ENCODE data around the gene MICAL3. TPM values are rescaled to one million over a fixed set of nuclear protein-coding genes. Genes with fewer than 3 reads are reported as not detected.

MICAL3 gene
- polyA plus RNA-seq, 1 donor from 2014 or later = 28.1 TPM

DNA sequence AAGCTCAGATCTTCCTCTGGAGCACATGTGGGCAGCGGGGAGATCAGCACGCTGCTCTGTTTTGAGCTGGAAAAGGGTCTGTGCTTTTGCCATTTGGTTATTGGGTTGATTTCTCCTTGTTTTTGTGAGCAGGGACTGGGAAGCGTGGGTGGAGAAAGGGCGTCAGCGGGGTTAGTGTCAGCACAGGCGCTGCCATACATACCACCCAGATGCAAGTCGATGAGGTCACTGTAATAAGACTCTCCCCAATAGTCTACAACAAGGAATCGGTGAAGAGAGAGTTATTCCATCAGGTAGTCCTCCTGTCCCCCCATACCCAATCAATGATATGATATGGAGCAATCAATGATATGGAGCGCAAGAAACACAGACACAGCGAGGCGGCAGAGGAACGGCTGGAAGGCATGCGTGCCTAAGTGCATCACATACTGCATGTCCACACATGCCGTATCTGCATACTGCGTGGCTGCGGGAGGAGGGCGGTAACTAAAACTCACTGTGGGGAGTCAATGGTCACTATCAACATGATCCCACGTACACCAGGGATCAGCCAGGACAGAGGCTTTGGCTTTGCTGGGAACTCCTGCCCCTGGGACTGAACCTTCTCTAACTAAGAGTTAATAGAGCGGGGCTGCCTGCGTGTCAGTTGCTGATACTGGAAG is 220.6 kb downstream of the MICAL3 start:
- H3K9ac ChIP-seq (ENCODE audit: low read length) = no peak overlapping the region
- TF ChIP-seq TAF1 (IDR thresholded peaks at IDR 0.05; ENCODE audit: low read depth) (no peak), MXI1 (conservative IDR thresholded peaks at IDR 0.05; ENCODE audit: poor library complexity, severe bottlenecking) (no peak), SMC3 (conservative IDR thresholded peaks at IDR 0.05; ENCODE audit: poor library complexity) (no peak), REST (IDR thresholded peaks at IDR 0.05; ENCODE audit: borderline replicate concordance) (no peak), EP300 (conservative IDR thresholded peaks at IDR 0.05; ENCODE audit: poor library complexity, severe bottlenecking) (no peak), RAD21 (conservative IDR thresholded peaks at IDR 0.05) (no peak), EZH2 (IDR thresholded peaks at IDR 0.05; ENCODE audit: borderline replicate concordance, insufficient read depth, low read length, poor library complexity, severe bottlenecking) (no peak), POLR2AphosphoS5 (IDR thresholded peaks at IDR 0.05) (no peak)
- TF ChIP-seq, protein P1, sequence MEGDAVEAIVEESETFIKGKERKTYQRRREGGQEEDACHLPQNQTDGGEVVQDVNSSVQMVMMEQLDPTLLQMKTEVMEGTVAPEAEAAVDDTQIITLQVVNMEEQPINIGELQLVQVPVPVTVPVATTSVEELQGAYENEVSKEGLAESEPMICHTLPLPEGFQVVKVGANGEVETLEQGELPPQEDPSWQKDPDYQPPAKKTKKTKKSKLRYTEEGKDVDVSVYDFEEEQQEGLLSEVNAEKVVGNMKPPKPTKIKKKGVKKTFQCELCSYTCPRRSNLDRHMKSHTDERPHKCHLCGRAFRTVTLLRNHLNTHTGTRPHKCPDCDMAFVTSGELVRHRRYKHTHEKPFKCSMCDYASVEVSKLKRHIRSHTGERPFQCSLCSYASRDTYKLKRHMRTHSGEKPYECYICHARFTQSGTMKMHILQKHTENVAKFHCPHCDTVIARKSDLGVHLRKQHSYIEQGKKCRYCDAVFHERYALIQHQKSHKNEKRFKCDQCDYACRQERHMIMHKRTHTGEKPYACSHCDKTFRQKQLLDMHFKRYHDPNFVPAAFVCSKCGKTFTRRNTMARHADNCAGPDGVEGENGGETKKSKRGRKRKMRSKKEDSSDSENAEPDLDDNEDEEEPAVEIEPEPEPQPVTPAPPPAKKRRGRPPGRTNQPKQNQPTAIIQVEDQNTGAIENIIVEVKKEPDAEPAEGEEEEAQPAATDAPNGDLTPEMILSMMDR (IDR thresholded peaks at IDR 0.05; ENCODE audit: poor library complexity, severe bottlenecking) = no peak
- H3K36me3 ChIP-seq (ENCODE audit: insufficient read depth, low read length) = no peaks in the 10 kb centered on the region

GRCh38 chr22:17802822-17803221 is 221.5 kb downstream of the MICAL3 start:
- TF ChIP-seq, protein P1 (IDR thresholded peaks at IDR 0.05; ENCODE audit: poor library complexity, severe bottlenecking) = no peak
- no peak for TF ChIP-seq TAF1 (IDR thresholded peaks at IDR 0.05; ENCODE audit: low read depth)
- no peak for TF ChIP-seq EZH2 (IDR thresholded peaks at IDR 0.05; ENCODE audit: borderline replicate concordance, insufficient read depth, low read length, poor library complexity, severe bottlenecking)
- no peak for TF ChIP-seq MXI1 (conservative IDR thresholded peaks at IDR 0.05; ENCODE audit: poor library complexity, severe bottlenecking)
- TF ChIP-seq SMC3 (conservative IDR thresholded peaks at IDR 0.05; ENCODE audit: poor library complexity) = no peak
- no peak for TF ChIP-seq REST (IDR thresholded peaks at IDR 0.05; ENCODE audit: borderline replicate concordance)
- no peak for TF ChIP-seq EP300 (conservative IDR thresholded peaks at IDR 0.05; ENCODE audit: poor library complexity, severe bottlenecking)
- Histone ChIP-seq H3K27me3 (ENCODE audit: insufficient read depth, low read depth, low read length) (no peaks in the 10 kb centered on the region), H3K79me2 (replicated peaks; ENCODE audit: insufficient read depth, low read length) (no peaks in the 10 kb centered on the region), H3K9ac (ENCODE audit: low read length) (no peak overlapping the region), H3K4me3 (ENCODE audit: low read length) (no peak overlapping the region), H3K9me3 (ENCODE audit: low read length) (no peaks in the 10 kb centered on the region), H3F3A (ENCODE audit: insufficient read depth, low read length, poor library complexity, severe bottlenecking) (no peaks in the 10 kb centered on the region), H3K4me2 (ENCODE audit: low read length) (no peak overlapping the region), H3K36me3 (ENCODE audit: insufficient read depth, low read length) (no peaks in the 10 kb centered on the region), H4K20me1 (ENCODE audit: insufficient read depth) (no peaks in the 10 kb centered on the region), H3K27ac (ENCODE audit: low read length) (no peak overlapping the region), H2AFZ (ENCODE audit: low read depth, low read length) (no peak overlapping the region), H3K9me2 (ENCODE audit: insufficient read depth, low read length) (no peaks in the 10 kb centered on the region)

More for the DNA sequence above, 220.6 kb downstream of the MICAL3 start:
- no peaks in the 10 kb centered on the region for H3K27me3 ChIP-seq (ENCODE audit: insufficient read depth, low read depth, low read length)
- no peaks in the 10 kb centered on the region for H3K9me3 ChIP-seq (ENCODE audit: low read length)
- no peaks in the 10 kb centered on the region for H3K79me2 ChIP-seq (replicated peaks; ENCODE audit: insufficient read depth, low read length)
- no peak overlapping the region for H3K27ac ChIP-seq (ENCODE audit: low read length)
- no peaks in the 10 kb centered on the region for H3K9me2 ChIP-seq (ENCODE audit: insufficient read depth, low read length)
- no peak overlapping the region for H3K4me2 ChIP-seq (ENCODE audit: low read length)
- H3F3A ChIP-seq (ENCODE audit: insufficient read depth, low read length, poor library complexity, severe bottlenecking) = no peaks in the 10 kb centered on the region
- H3K4me3 ChIP-seq (ENCODE audit: low read length) = no peak overlapping the region
- no peaks in the 10 kb centered on the region for H4K20me1 ChIP-seq (ENCODE audit: insufficient read depth)
- no peak overlapping the region for H2AFZ ChIP-seq (ENCODE audit: low read depth, low read length)

All from neural cell (in vitro differentiated cells).